ENCODE data around the gene LRRC28.

LRRC28 gene

DNA sequence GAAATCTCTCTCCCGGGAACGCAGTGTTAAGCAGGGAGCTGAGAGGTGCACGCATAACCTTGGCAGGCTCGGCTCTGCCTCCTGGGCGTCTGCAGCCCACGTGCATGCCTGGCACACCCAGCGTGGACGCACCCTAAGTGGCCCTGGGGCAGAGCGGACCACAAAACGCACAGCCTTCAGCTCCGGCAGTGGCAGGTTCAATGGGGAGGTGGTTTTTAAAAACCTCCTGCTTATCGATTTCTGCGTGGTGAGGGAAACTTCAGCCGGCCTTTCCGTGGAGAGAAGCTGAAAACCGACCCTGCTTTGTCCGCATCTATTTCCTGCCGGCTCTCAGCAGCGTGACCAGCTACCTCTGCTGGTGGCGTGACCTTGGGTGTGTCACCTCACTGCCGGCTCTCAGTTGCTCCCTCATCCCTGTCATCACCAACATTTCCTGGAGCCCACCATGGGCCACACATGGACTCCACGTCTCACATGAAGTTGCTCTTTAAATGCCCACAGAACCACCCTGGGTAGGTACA lies 179.7 kb downstream of the LRRC28 start:
- Mint-ChIP-seq H3K27me3 (ENCODE audit: low read depth, poor library complexity) (no peaks in the 10 kb centered on the region), H3K4me1 (peaks cover 46% of the 10 kb centered on the region), H3K9me3 (no peaks in the 10 kb centered on the region), H3K36me3 (ENCODE audit: low read depth) (no peaks in the 10 kb centered on the region), H3K4me3 (no peak overlapping the region), H3K27ac (no peak overlapping the region)
- no peak for DNase-seq
- TF ChIP-seq, protein P1, sequence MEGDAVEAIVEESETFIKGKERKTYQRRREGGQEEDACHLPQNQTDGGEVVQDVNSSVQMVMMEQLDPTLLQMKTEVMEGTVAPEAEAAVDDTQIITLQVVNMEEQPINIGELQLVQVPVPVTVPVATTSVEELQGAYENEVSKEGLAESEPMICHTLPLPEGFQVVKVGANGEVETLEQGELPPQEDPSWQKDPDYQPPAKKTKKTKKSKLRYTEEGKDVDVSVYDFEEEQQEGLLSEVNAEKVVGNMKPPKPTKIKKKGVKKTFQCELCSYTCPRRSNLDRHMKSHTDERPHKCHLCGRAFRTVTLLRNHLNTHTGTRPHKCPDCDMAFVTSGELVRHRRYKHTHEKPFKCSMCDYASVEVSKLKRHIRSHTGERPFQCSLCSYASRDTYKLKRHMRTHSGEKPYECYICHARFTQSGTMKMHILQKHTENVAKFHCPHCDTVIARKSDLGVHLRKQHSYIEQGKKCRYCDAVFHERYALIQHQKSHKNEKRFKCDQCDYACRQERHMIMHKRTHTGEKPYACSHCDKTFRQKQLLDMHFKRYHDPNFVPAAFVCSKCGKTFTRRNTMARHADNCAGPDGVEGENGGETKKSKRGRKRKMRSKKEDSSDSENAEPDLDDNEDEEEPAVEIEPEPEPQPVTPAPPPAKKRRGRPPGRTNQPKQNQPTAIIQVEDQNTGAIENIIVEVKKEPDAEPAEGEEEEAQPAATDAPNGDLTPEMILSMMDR (IDR thresholded peaks at IDR 0.05) = no peak

DNA sequence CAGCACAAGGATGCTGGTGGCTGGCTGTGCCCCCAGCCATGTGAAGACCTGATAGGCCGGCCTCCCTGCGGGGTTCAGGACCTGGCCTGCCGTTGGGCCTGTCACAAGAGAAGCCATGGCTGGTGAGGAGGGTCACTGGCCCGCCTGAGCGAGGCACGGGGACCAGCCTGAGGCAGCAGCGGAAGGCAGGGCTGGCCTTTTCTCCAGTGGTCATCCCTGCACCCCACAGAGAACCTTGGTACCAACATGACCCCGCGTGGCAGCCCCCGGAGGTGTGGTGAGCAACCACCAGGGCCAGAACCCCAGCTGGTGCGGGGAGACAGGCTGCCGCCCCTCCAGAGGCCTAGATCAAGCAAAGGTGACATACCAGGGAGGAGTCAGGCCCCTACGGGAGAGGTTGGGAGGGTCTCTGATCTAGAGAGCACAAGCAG lies 180.4 kb downstream of the LRRC28 start:
- Mint-ChIP-seq H3K36me3 (ENCODE audit: low read depth) (no peaks in the 10 kb centered on the region), H3K4me3 (no peak overlapping the region), H3K27me3 (ENCODE audit: low read depth, poor library complexity) (no peaks in the 10 kb centered on the region), H3K27ac (peak overlapping the region; percentile 29), H3K9me3 (no peaks in the 10 kb centered on the region), H3K4me1 (peaks cover 46% of the 10 kb centered on the region)
- TF ChIP-seq, protein P1 (IDR thresholded peaks at IDR 0.05) = no peak
- no peak for DNase-seq

DNA sequence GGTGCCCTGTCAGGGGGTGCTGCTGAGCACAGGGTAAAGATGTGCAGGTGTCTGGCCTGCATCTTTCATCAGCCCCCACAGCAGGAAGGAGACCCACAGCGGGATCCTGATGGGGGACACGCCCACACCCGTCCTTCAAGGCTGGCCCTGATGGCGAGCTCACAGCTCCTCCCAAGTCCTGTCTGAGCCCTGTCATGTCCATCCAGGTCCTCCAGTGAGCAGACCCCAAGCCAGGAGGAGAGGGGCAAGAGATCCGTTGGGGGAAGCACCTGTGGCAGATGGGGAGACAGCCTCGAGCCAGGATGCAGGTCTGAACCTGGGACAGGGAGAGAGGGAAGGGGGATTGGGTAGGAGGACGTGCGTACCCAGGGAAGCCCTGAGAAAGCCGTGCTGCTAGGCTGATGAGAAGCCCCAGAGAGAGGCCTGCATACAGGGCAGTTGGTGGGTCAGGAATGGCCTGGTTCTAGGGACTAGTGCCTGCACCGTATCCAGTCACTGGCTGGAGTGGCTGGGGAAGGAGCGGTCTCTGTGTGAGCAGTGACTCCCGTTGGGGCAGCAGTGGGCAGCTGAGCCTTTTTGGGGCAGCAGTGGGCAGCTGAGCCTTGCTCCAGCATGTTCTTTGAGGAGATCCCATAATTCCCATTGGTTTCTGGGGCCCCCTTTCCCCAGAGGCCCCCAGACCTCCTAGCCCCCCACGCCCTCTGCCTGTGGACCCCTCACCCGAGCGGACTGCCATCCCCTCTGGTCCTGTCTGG lies 181.2 kb downstream of the LRRC28 start:
- no peak for DNase-seq
- Mint-ChIP-seq H3K9me3 (no peaks in the 10 kb centered on the region), H3K27me3 (ENCODE audit: low read depth, poor library complexity) (no peaks in the 10 kb centered on the region), H3K27ac (no peak overlapping the region), H3K36me3 (ENCODE audit: low read depth) (no peaks in the 10 kb centered on the region), H3K4me1 (peaks cover 46% of the 10 kb centered on the region), H3K4me3 (no peak overlapping the region)
- TF ChIP-seq, protein P1 (IDR thresholded peaks at IDR 0.05) = no peak

DNA sequence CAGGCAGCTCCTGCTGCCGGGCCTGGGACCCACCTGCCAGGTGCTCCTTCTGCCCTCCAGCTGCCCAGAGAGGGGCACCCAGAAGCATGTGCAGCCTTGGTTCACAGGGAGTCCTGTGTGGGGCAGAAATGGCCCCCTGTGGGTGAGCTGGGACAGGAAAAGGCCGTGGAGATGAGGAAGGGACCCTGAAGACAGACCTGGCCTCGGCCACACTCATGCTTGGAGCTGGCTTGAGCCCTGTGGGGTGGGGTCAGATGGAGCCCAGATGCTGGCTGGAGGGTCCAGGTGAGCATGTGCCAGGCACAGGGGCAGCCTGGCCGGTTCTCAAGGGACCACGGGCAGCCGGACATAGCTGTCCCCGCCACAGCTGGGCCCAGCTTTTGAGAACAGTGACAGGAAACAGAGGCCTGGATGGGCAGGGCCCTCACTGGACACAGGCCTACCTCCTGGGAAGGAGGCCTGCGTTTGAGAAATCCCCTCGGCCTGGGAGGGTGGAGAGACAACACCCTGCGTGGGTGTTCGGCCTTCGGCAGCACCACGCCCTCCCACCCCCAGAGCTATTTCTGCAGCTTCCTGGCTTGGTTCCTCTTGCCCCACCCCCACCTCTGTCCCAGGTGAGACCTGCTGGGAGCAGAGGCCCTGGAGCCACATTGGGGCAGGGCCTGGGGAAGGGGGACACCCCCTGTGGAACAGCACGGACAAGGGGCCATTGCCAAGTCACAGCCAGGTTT lies 181.9 kb downstream of the LRRC28 start:
- Mint-ChIP-seq H3K9me3 (no peaks in the 10 kb centered on the region), H3K4me3 (no peak overlapping the region), H3K4me1 (peaks cover 51% of the 10 kb centered on the region), H3K27me3 (ENCODE audit: low read depth, poor library complexity) (no peaks in the 10 kb centered on the region), H3K27ac (no peak overlapping the region), H3K36me3 (ENCODE audit: low read depth) (no peaks in the 10 kb centered on the region)
- TF ChIP-seq, protein P1 (IDR thresholded peaks at IDR 0.05) = no peak
- DNase-seq = no peak

DNA sequence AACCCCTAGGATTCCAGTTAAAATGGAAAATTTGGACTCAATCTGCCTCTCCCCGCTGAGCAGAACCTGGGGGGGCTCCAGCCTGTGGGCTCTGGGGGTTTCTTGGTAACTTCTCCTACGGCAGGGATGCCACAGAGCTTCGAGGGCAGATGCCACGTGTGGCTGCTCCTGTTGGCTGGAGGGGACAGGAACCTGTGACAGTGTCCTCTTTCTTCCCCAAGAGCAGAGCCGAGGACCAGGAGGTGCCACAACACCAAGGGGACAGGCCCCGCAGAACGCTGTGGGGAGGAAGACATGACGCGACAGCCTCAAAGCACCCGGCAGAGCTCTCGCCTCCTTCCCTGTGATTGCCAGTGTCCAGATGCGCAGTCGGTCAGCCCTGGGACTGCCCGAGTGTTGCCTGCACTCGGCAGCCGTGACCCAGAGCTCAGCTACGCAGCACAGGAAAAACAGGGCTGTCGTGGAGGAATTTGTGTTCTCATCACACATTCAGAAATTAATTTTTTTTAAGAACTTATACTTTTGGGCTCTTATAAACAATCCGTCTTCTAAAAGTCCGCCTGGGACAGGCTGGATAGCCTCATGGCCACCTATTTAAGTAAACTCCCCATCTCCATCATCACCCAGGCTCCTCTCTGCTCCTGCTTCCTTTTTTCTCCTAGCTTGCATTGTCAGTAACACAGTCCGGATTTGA lies 182.6 kb downstream of the LRRC28 start:
- DNase-seq = no peak
- no peaks in the 10 kb centered on the region for H3K9me3 Mint-ChIP-seq
- H3K27me3 Mint-ChIP-seq (ENCODE audit: low read depth, poor library complexity) = no peaks in the 10 kb centered on the region
- no peaks in the 10 kb centered on the region for H3K36me3 Mint-ChIP-seq (ENCODE audit: low read depth)
- TF ChIP-seq, protein P1 (IDR thresholded peaks at IDR 0.05) = no peak
- H3K4me1 Mint-ChIP-seq = peaks cover 55% of the 10 kb centered on the region
- peak overlapping the region; percentile 13 for H3K27ac Mint-ChIP-seq
- no peak overlapping the region for H3K4me3 Mint-ChIP-seq
